ENCODE results near the gene ST3GAL6. TPM values are rescaled to one million over a fixed set of nuclear protein-coding genes. Genes with fewer than 3 reads are reported as not detected.
A peak's percentile ranks its signal among the peaks of the same experiment; 100 is the strongest.
"Not testable (repeated sequence)": the region's sequence is repeated elsewhere in the genome, so short reads cannot be mapped to it uniquely, and the experiment has no call there.

Gene ST3GAL6
- polyA plus RNA-seq, 1 donor: 100 TPM

DNA sequence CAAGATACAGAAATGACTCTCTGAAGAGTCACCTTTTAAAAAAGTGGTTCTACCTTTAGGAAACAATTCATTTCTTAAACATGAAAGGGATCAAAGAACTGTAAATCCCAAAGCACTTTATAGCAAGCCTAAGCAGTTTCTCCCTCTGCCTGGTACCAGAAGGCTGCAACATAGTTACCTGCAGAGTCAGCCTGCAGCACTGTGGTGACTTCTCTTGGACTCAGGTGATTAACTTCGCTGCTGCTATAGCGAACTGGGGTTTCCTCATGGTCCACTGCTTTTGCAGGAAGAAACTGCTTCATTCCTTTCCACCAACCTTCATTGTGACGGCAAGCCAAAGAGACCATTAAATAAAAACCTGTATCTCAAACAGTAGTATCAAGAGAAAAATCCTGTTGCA, 37.3 kb downstream of the ST3GAL6 start:
- peak; percentile 55 for DNase-seq

DNA sequence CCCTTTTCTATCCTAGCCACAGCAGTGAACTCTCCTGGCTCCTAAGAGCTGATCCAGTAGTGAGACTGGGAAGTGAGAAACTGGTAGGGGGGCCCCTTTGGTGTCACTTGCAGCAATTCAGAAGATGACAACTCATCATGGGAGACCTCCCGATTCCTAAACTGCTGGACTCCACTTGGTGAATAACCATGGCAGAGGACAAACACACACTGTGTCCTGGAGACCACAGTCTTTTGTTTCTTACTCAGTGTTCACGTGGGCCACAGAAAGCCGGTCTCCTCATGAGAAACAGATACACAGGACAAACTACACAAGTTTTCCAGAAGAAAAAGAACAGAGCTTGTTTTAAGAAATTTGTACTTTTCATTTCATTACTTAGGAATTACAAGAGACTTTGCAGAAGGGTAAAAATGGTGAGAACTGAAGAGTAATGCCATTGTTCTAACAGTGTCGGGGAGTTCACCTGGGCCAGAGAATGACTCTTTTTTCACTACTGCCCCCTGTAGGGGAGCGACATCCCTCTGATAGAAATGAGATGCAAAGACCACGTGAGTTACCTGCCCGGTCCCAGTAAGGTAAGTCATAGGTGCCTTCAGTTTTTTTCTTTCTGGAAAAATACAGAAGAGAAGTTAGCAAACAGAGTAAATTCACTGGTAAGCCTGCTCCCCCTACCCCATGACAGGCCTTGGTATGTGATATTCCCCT, 38.1 kb downstream of the ST3GAL6 start:
- no peak for DNase-seq

DNA sequence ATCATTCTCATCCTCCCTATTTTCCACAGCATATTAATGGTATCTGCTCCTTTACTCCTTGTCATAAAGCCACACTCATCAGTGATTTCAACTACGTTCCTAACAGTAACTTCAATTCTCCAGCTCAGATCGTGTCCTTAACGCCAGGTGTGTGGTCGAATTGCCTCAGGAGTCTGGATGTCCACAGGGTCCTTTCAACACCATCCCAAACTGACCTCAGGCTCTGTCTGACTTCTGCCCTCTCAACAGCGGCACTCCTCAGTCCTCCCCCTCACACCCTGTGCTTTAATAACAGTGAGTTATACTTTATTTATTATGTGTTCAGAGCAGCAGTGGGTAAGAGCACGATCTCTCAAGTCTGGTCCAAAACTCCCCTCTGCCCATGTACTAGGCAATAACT, 42.4 kb downstream of the ST3GAL6 start:
- no peak for DNase-seq

DNA sequence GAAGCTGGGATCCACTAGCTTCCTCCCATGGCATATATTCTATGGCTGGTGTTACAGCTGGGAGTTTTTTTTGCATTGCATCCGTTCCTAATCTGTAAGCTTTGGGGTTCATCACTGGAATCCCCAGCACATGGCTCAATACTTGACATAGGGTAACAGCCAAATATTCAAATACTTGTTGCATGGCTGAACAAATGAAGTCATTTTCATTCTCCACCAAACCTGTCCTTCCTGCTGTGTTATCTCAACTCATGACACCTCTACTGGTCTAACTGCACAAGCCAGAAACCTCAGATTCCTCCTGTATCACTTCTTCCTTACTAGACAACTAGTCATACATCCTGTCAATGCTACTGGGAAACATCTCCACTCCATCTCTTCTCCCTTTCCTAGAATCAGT, 43.4 kb downstream of the ST3GAL6 start:
- no peak for DNase-seq

DNA sequence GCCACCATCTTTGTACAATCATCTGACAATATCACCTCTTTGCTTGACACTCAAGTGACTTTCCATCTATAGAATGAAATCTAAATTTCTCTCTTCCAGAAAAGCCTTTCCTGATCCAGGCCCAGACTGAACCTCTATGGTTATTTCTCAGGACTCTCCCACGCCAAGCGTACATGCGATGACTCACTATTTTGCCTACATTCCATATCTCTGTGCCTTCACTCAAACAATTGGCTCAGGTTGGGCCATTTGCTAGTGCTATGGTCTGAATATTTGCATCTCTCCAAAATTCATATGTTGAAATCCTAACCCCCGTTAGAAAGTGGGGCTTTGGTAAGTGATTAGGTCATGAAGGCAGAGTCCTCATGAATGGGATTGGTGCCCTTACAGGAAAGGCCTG, 43.9 kb downstream of the ST3GAL6 start:
- DNase-seq: no peak

DNA sequence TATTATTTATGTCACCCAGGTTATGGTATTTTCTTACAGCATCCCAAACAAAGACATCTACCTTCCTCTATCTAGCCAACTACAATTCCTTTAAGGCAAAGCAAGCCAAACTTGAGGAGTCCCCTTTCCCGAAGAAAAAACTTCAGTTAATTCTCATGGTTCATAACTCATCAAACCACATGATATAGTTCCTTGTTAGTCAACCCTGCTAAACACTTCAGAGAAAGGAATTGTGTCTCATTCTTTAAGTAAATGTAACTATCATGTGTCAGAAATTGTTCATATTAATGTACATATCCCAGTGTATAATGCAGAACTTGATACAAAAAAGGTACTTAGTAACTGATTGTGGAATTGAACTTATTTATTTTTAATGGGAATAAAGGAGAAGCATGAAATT, 44.4 kb downstream of the ST3GAL6 start:
- no peak for DNase-seq

DNA sequence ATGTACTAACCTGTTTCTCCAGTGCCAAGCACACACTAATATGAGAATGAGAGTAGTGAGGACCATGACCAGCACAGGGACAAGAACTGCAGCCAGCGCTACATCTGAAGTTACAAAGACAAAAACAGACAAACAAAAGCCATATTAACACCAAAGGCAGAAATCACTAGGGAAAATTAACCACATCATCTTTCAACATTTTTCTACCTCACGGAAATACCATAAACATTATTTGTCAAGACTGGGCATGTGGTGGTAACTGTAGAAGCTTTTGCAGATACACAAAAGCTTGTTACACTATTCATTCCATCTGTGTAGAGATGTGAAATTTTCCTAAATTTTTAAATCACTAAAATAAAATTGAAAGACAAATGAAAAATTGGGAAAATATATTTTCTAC, 44.9 kb downstream of the ST3GAL6 start:
- DNase-seq: no peak

DNA sequence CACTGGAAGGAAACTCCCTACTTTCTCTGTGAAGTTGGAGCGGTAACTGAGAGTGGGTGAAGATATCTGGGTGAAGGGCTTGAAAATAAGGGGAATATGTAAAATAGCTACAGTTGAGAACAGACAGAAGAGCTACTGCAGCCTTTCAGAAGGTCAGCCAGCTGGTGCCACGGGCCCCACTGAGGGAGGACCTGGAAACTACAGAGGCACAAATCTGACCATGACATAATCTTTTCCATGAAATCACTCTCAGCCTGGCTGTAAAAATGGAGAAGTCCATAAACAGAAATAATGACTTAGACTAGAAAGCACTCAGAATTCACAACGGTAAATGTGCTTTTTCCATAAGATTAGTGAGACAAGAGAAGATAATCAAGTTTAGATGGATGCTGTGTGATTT, 46.4 kb downstream of the ST3GAL6 start:
- DNase-seq: no peak

DNA sequence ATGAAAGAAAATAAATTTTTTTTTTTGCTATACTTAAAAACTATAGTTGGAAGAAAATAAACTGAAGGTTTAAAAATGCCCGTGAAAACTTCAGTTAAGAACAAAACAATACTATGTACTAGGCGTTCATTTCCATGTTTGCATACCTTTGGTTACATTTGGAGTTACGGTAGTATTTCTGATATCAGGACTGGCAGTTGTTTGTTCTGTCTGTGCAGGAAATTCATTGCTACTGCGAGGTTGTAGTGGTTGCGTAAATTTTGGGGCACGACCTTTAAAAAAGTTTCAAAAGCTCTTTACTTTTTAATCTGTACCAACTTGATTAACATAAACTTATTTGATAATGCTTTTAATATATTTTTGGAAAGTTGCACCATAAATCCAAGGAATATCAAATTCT, 47.9 kb downstream of the ST3GAL6 start:
- DNase-seq: no peak

DNA sequence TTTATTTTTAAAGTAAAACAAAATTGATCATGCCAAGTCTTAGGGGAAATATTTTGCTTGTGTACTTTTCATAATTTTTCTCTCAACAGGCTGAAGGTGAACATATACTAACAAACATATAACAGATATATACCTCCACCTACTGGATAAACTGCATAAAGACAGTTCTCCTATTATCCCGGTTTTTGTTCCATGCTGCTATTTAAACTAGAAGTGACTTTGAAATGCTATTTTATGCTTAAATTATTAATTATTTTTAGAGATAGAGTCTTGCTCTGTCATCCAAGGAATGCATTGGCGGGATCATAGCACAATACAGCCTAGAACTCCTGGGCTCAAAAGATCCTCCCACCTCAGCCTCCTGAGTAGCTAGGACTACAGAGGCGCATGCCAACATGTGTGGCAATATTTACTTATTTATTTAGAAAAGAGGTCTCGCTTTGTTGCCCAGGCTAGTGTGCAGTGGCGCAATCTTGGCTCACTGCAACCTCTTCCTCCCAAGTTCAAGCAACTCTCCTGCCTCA, 49.8 kb downstream of the ST3GAL6 start:
- DNase-seq: no peak

DNA sequence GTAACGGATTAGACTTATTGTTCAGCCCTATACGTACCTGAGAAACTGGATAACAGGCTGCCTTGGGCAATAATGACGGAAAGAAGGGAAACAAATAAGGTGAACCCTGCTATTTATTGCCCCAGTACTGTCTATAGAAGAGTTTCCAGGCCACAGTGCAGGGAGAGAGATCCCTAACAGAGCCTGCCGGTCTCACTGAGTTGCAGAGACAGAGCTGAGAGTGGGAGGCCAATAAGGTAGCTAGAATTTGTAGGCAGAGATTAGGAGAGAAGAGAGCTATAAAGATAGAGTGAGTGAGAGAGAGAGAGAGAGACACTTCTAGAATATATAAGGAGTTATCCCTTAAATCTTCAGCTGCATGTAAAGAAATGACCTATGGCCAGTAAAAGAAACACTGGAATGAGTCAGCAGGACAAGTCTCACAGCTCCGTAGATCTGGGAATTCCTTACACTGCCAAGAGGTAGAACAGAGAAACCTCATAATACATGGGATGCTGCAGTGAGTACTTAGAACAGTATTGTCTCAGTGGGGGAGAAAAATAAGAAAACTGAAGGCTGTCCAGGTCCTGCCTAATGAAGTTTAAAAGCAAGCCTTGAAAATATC, 51.8 kb downstream of the ST3GAL6 start:
- no peak for DNase-seq

DNA sequence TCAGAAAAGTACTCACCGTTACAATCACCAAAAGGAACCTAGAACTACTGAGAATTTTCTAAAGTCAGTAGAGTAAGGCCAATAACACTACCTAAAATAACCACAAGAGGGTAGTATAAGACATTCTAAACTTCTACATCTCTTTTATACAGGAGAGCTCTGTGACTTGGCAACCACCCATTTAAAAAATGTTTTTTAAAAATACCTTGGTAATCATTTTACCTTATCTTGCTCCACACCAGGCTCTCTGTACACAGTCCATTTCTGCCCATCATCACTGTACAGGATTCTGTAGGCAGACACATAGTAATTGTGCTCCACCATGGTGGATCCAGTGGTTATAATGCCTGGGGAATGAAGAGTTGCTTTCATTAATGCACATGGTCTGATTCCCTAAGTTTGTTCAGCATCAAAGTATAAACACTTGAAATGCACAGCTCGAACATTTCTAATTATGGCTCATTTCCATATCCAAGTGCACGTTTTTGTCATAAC, 54.5 kb downstream of the ST3GAL6 start:
- DNase-seq: peak; percentile 44

DNA sequence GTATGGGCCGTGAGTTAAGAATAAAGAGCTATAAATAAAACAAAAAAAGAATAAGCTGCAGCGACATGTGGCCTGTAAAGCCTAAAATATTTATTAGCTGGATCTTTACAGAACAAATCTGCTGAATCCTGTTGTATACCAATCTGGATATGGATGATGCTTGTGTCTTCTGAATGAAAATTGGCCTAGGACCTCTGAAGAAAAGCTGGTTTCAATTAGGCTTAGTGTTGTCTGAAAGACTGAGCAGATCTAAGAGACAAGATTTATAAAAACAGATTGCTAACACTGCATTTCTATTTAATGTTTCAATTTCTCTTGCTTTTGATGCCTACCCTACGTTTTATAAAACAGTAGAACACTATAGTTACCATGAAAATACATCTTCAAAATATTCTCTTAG, 57.9 kb downstream of the ST3GAL6 start:
- no peak for DNase-seq

DNA sequence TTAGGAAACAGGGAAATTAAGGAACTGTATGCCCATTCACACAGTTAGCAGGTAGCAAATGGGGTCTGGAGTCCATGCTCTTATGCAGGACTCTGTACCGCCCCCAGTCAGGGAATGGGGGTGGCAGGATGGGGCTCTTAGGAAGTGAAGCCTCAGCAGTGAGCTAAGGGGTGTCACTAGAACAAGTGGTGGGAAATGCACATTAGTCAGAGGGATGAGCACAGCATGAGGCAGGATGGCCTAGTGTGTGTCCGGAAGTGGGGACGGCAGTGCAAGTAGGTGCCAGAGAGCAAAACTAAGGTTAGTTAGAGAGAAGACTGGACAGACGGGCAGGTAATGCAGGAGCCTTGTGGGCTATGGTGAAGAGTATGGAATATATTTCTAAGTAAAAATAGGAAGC, 60.7 kb downstream of the ST3GAL6 start:
- no peak for DNase-seq

DNA sequence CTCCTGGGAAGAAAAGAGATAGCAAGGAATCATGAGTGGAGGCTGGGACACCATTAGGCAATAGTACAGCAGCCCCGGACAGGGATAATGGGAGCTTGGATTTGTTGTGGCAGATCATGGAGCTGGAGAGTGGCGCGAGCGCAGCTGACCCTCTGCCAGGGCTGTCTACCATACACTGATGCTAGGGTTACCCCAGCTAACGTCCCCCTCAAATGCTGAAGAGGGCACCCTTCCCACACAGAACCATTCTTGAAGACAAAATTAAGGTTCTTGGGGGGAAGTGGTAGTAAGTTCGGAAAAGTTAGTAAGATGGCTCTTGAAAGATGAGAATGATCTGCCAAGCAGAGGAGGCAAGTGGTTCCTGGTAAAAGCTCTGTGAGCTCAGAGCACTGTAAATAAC, 61.1 kb downstream of the ST3GAL6 start:
- DNase-seq: no peak

DNA sequence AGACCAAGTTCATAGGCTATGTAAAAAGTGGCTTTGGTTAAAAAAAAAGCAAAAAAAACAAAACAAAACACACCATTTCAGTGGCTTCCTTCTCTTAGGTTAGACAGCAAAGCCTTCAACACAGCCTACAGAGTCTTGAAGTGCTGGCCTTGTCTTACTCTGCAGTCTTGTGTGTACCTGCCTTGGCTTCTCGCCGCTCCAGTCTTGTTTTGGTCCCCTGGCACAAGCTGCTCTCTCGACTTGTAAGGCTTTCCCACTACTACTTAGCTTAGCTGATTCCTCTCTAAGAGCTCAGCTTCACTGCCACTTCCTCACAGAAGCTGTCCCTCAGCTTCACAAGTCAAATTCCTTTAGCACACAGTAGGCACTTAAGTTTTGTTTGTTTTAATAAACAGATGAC, 63.0 kb downstream of the ST3GAL6 start:
- no peak for DNase-seq

DNA sequence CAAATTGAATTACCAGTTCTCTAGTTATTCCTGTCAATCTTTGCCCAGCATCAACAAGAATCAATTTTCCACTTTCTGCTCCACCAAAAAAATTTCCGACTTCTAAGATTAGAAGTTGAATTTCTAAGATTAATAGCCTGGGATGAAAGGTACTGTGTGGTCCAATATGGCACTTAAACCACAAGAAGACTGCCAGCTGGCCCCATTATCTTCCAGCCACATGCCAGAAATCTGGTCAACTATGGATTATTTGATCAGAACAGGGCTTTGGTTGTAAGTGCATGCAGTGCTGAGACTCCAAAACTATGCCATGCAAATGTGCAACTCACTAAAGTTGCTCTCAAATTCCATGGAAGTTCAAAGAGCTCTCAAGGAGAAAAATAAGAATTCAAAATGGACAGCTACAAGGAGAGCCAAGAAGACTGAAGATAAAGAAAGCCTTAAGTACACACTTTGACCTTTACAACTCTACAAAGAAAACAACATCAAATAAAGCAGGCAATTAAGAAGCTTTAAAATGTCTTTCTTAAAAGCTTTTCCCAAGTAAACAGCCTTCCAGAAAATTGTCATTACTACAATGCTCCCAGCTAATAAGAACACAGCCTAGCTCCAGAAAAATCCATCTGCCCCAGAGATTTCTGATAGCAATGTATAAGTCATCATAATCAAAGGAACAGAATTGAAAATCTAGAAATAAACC, 64.2 kb downstream of the ST3GAL6 start:
- DNase-seq: no peak

DNA sequence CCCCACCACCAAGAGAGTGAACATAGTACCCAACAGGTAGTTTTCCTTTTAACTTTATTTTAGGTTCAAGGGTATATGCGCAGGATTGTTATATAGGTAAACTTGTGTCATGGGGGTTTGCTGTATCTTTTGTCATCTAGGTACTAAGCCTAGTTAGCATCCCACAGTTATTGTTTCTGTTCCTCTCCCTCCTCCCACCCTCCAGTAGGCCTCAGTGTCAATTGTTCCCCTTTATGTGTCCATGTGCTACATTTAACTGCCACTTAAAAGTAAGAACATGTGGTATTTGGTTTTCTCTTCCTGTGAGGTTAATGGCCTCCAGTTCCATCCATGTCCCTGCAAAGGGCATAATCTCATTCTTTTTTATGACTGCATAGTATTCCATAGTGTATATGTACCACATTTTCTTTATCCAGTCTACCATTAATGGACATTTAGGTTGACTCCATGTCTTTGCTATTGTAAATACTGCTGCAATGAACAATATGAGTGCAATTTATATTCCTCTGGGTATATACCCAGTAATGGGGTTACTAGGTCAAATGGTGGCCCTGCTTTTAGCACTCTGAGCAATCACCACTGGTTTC, 66.2 kb downstream of the ST3GAL6 start:
- no peak for DNase-seq

DNA sequence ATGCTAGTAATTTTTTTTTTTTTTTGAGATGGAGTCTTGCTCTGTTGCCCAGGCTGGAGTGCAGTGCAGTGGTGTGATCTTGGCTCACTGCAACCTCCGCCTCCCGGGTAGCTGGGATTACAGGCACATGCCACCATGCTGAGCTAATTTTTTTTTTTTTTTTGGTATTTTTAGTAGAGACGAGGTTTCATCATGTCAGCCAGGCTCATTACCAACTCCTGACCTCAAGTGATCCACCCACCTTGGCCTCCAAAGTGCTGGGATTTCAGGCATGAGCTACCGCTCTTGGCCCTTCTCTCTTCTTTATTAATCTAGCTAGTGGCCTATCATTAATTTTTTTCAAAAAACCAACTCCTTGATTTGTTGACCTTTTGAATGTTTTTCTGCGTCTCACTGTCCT, 67.9 kb downstream of the ST3GAL6 start:
- not testable (repeated sequence) for DNase-seq

DNA sequence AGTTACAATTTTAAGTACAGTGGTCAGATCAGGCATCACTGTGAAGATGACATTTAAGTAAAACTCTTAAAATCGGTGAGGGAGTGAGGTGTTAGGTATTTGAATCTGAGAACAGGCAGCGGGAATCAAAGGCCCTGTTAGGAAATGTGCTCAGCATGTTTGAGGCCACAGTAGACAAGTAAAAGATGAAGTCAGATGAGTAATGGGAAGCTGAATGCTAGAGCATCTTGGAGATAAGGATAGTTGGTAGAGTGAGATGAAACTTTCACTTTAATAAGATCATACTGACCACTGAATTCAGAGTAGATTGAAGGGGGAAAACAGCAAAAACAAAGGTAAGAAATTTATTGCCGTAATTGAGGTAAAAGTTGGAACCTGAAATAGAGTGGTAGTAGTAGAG, 76.7 kb downstream of the ST3GAL6 start:
- no peak for DNase-seq

DNA sequence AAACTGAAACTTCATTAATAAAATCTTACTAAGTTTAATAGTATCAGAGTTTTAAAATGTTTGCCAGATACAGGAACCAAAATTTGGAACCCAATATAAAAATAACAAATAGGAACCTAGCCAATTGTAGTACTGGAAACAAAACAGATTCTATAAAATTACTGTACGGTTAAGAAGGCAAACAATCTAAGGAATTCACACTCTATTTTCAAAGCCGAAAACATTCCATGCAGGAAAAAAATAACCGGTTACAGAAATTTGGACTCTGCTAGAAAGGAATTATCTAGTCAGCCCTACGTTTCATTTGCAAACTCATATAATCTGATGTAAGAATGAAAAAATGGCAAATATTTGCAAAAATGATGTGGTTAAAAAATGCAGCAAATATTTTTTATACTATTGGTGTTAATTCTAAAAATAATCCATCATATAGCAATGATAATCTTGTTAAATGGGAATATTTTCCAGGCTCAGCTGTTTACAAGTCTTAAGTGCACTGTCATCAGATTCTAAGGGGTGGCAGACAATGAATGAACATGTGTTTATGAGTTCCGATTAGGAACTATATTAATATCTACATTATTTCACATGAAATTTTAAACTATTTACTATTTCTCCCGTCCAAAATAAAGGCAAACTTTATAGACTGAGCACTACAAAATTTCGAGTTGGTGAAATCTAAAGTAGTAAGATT, 80.3 kb downstream of the ST3GAL6 start:
- no peak for DNase-seq

All from left kidney (tissue), 2 donors.